Progenitor cell of endocrine pancreas (in vitro differentiated cells): ENCODE data around the gene HS6ST3. TPM values are rescaled to one million over a fixed set of nuclear protein-coding genes. Genes with fewer than 3 reads are reported as not detected.

Experiments
- DNase-seq: peaks from one replicate; pipeline ENCODE4 v3.0.0; 2021; ENCODE audit warnings: low spot score; ENCODE audit not compliant: unreplicated experiment
- H3K27ac Mint-ChIP-seq: 2 replicates; pipeline ENCODE4 v1.8.0; 2021; ENCODE audit warnings: mild to moderate bottlenecking, moderate library complexity, mixed read lengths
- H3K27me3 Mint-ChIP-seq: 2 replicates; pipeline ENCODE4 v1.8.0; 2021; ENCODE audit warnings: mixed read lengths
- H3K36me3 Mint-ChIP-seq: 2 replicates; pipeline ENCODE4 v1.8.0; 2022; ENCODE audit warnings: mixed read lengths; ENCODE audit not compliant: insufficient read depth
- H3K4me1 Mint-ChIP-seq: 2 replicates; pipeline ENCODE4 v1.8.0; 2021; ENCODE audit warnings: low read depth, mixed read lengths
- H3K4me3 Mint-ChIP-seq: 2 replicates; pipeline ENCODE4 v1.8.0; 2021; ENCODE audit warnings: low read depth, mild to moderate bottlenecking, moderate library complexity, mixed read lengths
- H3K9me3 Mint-ChIP-seq: 2 replicates; pipeline ENCODE4 v1.8.0; 2021; ENCODE audit warnings: low read depth, mixed read lengths
- CTCF ChIP-seq: fragments of 200-600 bp; sonication (generic); IDR thresholded peaks from one replicate; pipeline ENCODE4 v1.5.0; 2021; ENCODE audit warnings: antibody characterized with exemption, mild to moderate bottlenecking; ENCODE audit not compliant: unreplicated experiment
- total RNA-seq: library from RNA; stranded (reverse); gene quantifications from 2 replicates; pipeline ENCODE4 v1.2.1, GENCODE V29; 2021

Gene HS6ST3
- total RNA-seq, 1 donor from 2014 or later: 0.84 TPM

GRCh38 chr13:96726651-96727050, 636.7 kb downstream of the HS6ST3 start:
- Mint-ChIP-seq H3K4me3 (no peak overlapping the region), H3K36me3 (no peaks in the 10 kb centered on the region), H3K27ac (no peak overlapping the region), H3K27me3 (no peaks in the 10 kb centered on the region), H3K9me3 (peaks cover 15% of the 10 kb centered on the region), H3K4me1 (no peaks in the 10 kb centered on the region)
- no peak for DNase-seq
- TF ChIP-seq CTCF: no peak

- no peak overlapping the region for H3K4me3 Mint-ChIP-seq
These were observed 638.6 kb downstream of the HS6ST3 start for GRCh38 chr13:96728463-96728862.

GRCh38 chr13:96730676-96731075, 640.8 kb downstream of the HS6ST3 start:
- H3K27me3 Mint-ChIP-seq: no peaks in the 10 kb centered on the region
- H3K9me3 Mint-ChIP-seq: peaks cover 21% of the 10 kb centered on the region
- no peaks in the 10 kb centered on the region for H3K4me1 Mint-ChIP-seq

More at GRCh38 chr13:96728463-96728862, 638.6 kb downstream of the HS6ST3 start:
- Mint-ChIP-seq H3K27me3 (no peaks in the 10 kb centered on the region), H3K4me1 (no peaks in the 10 kb centered on the region), H3K36me3 (no peaks in the 10 kb centered on the region), H3K9me3 (peaks cover 20% of the 10 kb centered on the region), H3K27ac (no peak overlapping the region)
- no peak for DNase-seq
- no peak for TF ChIP-seq CTCF

GRCh38 chr13:96734499-96734898, 644.6 kb downstream of the HS6ST3 start:
- Mint-ChIP-seq H3K4me1 (no peaks in the 10 kb centered on the region), H3K36me3 (no peaks in the 10 kb centered on the region), H3K27me3 (no peaks in the 10 kb centered on the region), H3K9me3 (peaks cover 8% of the 10 kb centered on the region), H3K4me3 (no peak overlapping the region), H3K27ac (no peak overlapping the region)
- no peak for DNase-seq
- TF ChIP-seq CTCF: no peak

More at GRCh38 chr13:96730676-96731075, 640.8 kb downstream of the HS6ST3 start:
- no peak for DNase-seq
- no peak overlapping the region for H3K27ac Mint-ChIP-seq
- no peak overlapping the region for H3K4me3 Mint-ChIP-seq
- no peaks in the 10 kb centered on the region for H3K36me3 Mint-ChIP-seq
- no peak for TF ChIP-seq CTCF

- no peak overlapping the region for H3K4me3 Mint-ChIP-seq
These were observed 651.9 kb downstream of the HS6ST3 start for GRCh38 chr13:96741779-96742178.

More at GRCh38 chr13:96741779-96742178, 651.9 kb downstream of the HS6ST3 start:
- Mint-ChIP-seq H3K9me3 (no peaks in the 10 kb centered on the region), H3K27me3 (peaks cover 2% of the 10 kb centered on the region), H3K4me1 (no peaks in the 10 kb centered on the region), H3K27ac (no peak overlapping the region), H3K36me3 (no peaks in the 10 kb centered on the region)
- no peak for DNase-seq
- no peak for TF ChIP-seq CTCF
